ENCODE data around the gene MIA2. TPM values are rescaled to one million over a fixed set of nuclear protein-coding genes. Genes with fewer than 3 reads are reported as not detected.
"Not testable (repeated sequence)": the region's sequence is repeated elsewhere in the genome, so short reads cannot be mapped to it uniquely, and the experiment has no call there.

MIA2 gene
- total and polyA plus RNA-seq, 4 donors: 39.2 to 106 (median 56.4) TPM

GRCh38 chr14:39293629-39294028, 59.9 kb downstream of the MIA2 start:
- peaks cover 12 to 61% (median 47%) of the 10 kb centered on the region in 4 donors for H3K36me3 ChIP-seq (ENCODE audit: control insufficient read depth in 4 of 4, insufficient read depth in 3 of 4, low read depth in 1 of 4, low read length in 3 of 4)
- H3K27me3 ChIP-seq (ENCODE audit: control insufficient read depth in 4 of 4, insufficient read depth in 4 of 4, low read length in 3 of 4): no peaks in the 10 kb centered on the region
- TF ChIP-seq GABPA (IDR thresholded peaks at IDR 0.05 in 1 of 2, conservative IDR thresholded peaks at IDR 0.05 in 1 of 2) (no peak), CTCF (IDR thresholded peaks at IDR 0.05; ENCODE audit: low read depth, low read length, missing input control) (no peak), ATF3 (IDR thresholded peaks at IDR 0.05) (no peak), RXRA (IDR thresholded peaks at IDR 0.05) (no peak), MAX (IDR thresholded peaks at IDR 0.05) (no peak), FOXA1 (IDR thresholded peaks at IDR 0.05) (no peak), RAD21 (IDR thresholded peaks at IDR 0.05) (no peak), ZBTB33 (IDR thresholded peaks at IDR 0.05) (no peak), HNF4G (IDR thresholded peaks at IDR 0.05) (no peak), NR2F2 (IDR thresholded peaks at IDR 0.05) (no peak), EGR1 (IDR thresholded peaks at IDR 0.05; ENCODE audit: low read depth in 2 of 2) (no peak)
- H3K9ac ChIP-seq (ENCODE audit: low read depth in 1 of 2, low read length in 2 of 2): no peak overlapping the region
- WGBS: 99% methylated on average over 2 of the region's 2 CpGs
- peaks cover 0 to 5% (median 0%) of the 10 kb centered on the region in 4 donors for H3K4me1 ChIP-seq (ENCODE audit: control insufficient read depth in 4 of 4, insufficient read depth in 4 of 4, low read length in 3 of 4)
- H3K4me3 ChIP-seq (ENCODE audit: low read depth in 1 of 3, low read length in 3 of 3): no peak overlapping the region
- no peak for DNase-seq (ENCODE audit: low spot score)
- H3K27ac ChIP-seq (ENCODE audit: low read depth in 1 of 2, low read length in 2 of 2): no peak overlapping the region
- no peaks in the 10 kb centered on the region for H3K9me3 ChIP-seq (ENCODE audit: control insufficient read depth in 4 of 4, low read length in 3 of 4)

- peaks cover 5 to 72% (median 41%) of the 10 kb centered on the region in 4 donors for H3K36me3 ChIP-seq (ENCODE audit: control insufficient read depth in 4 of 4, insufficient read depth in 3 of 4, low read depth in 1 of 4, low read length in 3 of 4)
These were observed 66.7 kb downstream of the MIA2 start for GRCh38 chr14:39300389-39300788.

GRCh38 chr14:39302124-39302810, 68.6 kb downstream of the MIA2 start:
- H3K9me3 ChIP-seq (ENCODE audit: control insufficient read depth in 4 of 4, low read length in 3 of 4): no peaks in the 10 kb centered on the region
- no peak overlapping the region for H3K27ac ChIP-seq (ENCODE audit: low read depth in 1 of 2, low read length in 2 of 2)
- peaks cover 4 to 69% (median 38%) of the 10 kb centered on the region in 4 donors for H3K36me3 ChIP-seq (ENCODE audit: control insufficient read depth in 4 of 4, insufficient read depth in 3 of 4, low read depth in 1 of 4, low read length in 3 of 4)
- 97% methylated on average over 4 of the region's 4 CpGs for WGBS
- H3K27me3 ChIP-seq (ENCODE audit: control insufficient read depth in 4 of 4, insufficient read depth in 4 of 4, low read length in 3 of 4): no peaks in the 10 kb centered on the region
- no peak overlapping the region for H3K9ac ChIP-seq (ENCODE audit: low read depth in 1 of 2, low read length in 2 of 2)
- no peak for TF ChIP-seq CTCF (IDR thresholded peaks at IDR 0.05; ENCODE audit: low read depth, low read length, missing input control)
- TF ChIP-seq FOXA2 (IDR thresholded peaks at IDR 0.05): no peak
- no peak for TF ChIP-seq NR2F2 (IDR thresholded peaks at IDR 0.05)
- TF ChIP-seq EGR1 (IDR thresholded peaks at IDR 0.05; ENCODE audit: low read depth in 2 of 2): no peak
- DNase-seq (ENCODE audit: low spot score): no peak
- H3K4me3 ChIP-seq (ENCODE audit: low read depth in 1 of 3, low read length in 3 of 3): no peak overlapping the region
- no peaks in the 10 kb centered on the region for H3K4me1 ChIP-seq (ENCODE audit: control insufficient read depth in 4 of 4, insufficient read depth in 4 of 4, low read length in 3 of 4)

More at GRCh38 chr14:39300389-39300788, 66.7 kb downstream of the MIA2 start:
- not testable (repeated sequence) for H3K9me3 ChIP-seq (ENCODE audit: control insufficient read depth in 4 of 4, low read length in 3 of 4); H3K4me3 ChIP-seq (ENCODE audit: low read depth in 1 of 3, low read length in 3 of 3); H3K4me1 ChIP-seq (ENCODE audit: control insufficient read depth in 4 of 4, insufficient read depth in 4 of 4, low read length in 3 of 4); H3K9ac ChIP-seq (ENCODE audit: low read depth in 1 of 2, low read length in 2 of 2); H3K27ac ChIP-seq (ENCODE audit: low read depth in 1 of 2, low read length in 2 of 2); H3K27me3 ChIP-seq (ENCODE audit: control insufficient read depth in 4 of 4, insufficient read depth in 4 of 4, low read length in 3 of 4); DNase-seq (ENCODE audit: low spot score)
- WGBS: 89% methylated on average over 3 of the region's 3 CpGs

Measured in liver (tissue), 9 donors.